Measurements from ENCODE around the gene FGB. TPM values are rescaled to one million over a fixed set of nuclear protein-coding genes. Genes with fewer than 3 reads are reported as not detected.

The FGB gene
- total and polyA plus RNA-seq, 12 donors: 0.11 to 8.8 (median 1.4) TPM; not detected in 5

GRCh38 chr4:154608361-154609252 is 45.8 kb downstream of the FGB start:
- Histone ChIP-seq H3K27ac (no peak overlapping the region), H3K4me1 (replicated peaks in 1 of 2) (no peaks in the 10 kb centered on the region), H3K9me3 (replicated peaks in 1 of 3) (no peaks in the 10 kb centered on the region), H3K4me3 (no peak overlapping the region), H3K36me3 (replicated peaks in 1 of 2) (no peaks in the 10 kb centered on the region), H3K27me3 (no peaks in the 10 kb centered on the region)
- intact Hi-C loops (cut with DNase I): no loop called here
- no peak for DNase-seq
- WGBS, 4 donors: 65 to 82% (median 72%) methylated on average over 3 of the region's 3 CpGs
- TF ChIP-seq POLR2A (IDR thresholded peaks at IDR 0.05): no peak
- TF ChIP-seq CTCF (IDR thresholded peaks at IDR 0.05): no peak

- no peaks in the 10 kb centered on the region for H3K36me3 ChIP-seq (replicated peaks in 1 of 2)
- TF ChIP-seq CTCF (IDR thresholded peaks at IDR 0.05) (no peak), POLR2A (IDR thresholded peaks at IDR 0.05) (no peak)
- WGBS, 4 donors: 65 to 79% (median 76%) methylated on average over 4 of the region's 4 CpGs
- H3K27ac ChIP-seq: no peak overlapping the region
- no peak overlapping the region for H3K4me3 ChIP-seq
- no peaks in the 10 kb centered on the region for H3K27me3 ChIP-seq
- H3K4me1 ChIP-seq (replicated peaks in 1 of 2): no peaks in the 10 kb centered on the region
- no peaks in the 10 kb centered on the region for H3K9me3 ChIP-seq (replicated peaks in 1 of 3)
- no peak for DNase-seq
- intact Hi-C loops (cut with DNase I): no loop called here
Measured at GRCh38 chr4:154609532-154609931, 46.7 kb downstream of the FGB start.

GRCh38 chr4:154610582-154610981 is 47.8 kb downstream of the FGB start:
- H3K4me3 ChIP-seq: no peak overlapping the region
- no peaks in the 10 kb centered on the region for H3K9me3 ChIP-seq (replicated peaks in 1 of 3)
- no peaks in the 10 kb centered on the region for H3K36me3 ChIP-seq (replicated peaks in 1 of 2)
- DNase-seq: no peak
- TF ChIP-seq POLR2A (IDR thresholded peaks at IDR 0.05) (no peak), CTCF (IDR thresholded peaks at IDR 0.05) (no peak)
- H3K27me3 ChIP-seq: no peaks in the 10 kb centered on the region
- H3K4me1 ChIP-seq (replicated peaks in 1 of 2): no peaks in the 10 kb centered on the region
- intact Hi-C loops (cut with DNase I): no loop called here
- no peak overlapping the region for H3K27ac ChIP-seq
- 40 to 50% (median 41%) methylated on average over 4 of the region's 4 CpGs for WGBS, 4 donors

- intact Hi-C loops (cut with DNase I): no loop called here
- no peak for TF ChIP-seq POLR2A (IDR thresholded peaks at IDR 0.05)
- TF ChIP-seq CTCF (IDR thresholded peaks at IDR 0.05): no peak
- no peaks in the 10 kb centered on the region for H3K36me3 ChIP-seq (replicated peaks in 1 of 2)
- no peak overlapping the region for H3K4me3 ChIP-seq
- no peaks in the 10 kb centered on the region for H3K4me1 ChIP-seq (replicated peaks in 1 of 2)
- no peak for DNase-seq
- 62 to 70% (median 65%) methylated on average over 1 of the region's 1 CpG for WGBS, 4 donors
- no peak overlapping the region for H3K27ac ChIP-seq
- no peaks in the 10 kb centered on the region for H3K27me3 ChIP-seq
- no peaks in the 10 kb centered on the region for H3K9me3 ChIP-seq (replicated peaks in 1 of 3)
Measured at GRCh38 chr4:154611833-154612232, 49.0 kb downstream of the FGB start.
